ENCODE data around the gene SLC27A4.

- no peak for TF ChIP-seq FOXK2 (IDR thresholded peaks at IDR 0.05)
- no peak for TF ChIP-seq SUZ12 (IDR thresholded peaks at IDR 0.05)
- no peak for TF ChIP-seq BHLHE40 (IDR thresholded peaks at IDR 0.05; ENCODE audit: borderline replicate concordance)
- no peak for TF ChIP-seq SP1 (IDR thresholded peaks at IDR 0.05)
- no peak for TF ChIP-seq LEF1 (IDR thresholded peaks at IDR 0.05; ENCODE audit: borderline replicate concordance)
These were observed 15.9 kb upstream of the SLC27A4 start for GRCh38 chr9:128324401-128324800.

Data from HEK293T (cell line).